A549 (cell line): ENCODE measurements around the gene UBTD1. TPM values are rescaled to one million over a fixed set of nuclear protein-coding genes. Genes with fewer than 3 reads are reported as not detected.

Source experiments
- ATAC-seq, 2 experiments: fragments of 200-7000 bp in 1 of 2; fragments of >200 bp in 1 of 2; cut with Nextera tagmentation in 1 of 2; cut with Tn5 transposase in 1 of 2; 3 replicates each; pipeline versions ENCODE4 v1.8.0 to v1.9.1; 2018 to 2020; ENCODE audit warnings: mild to moderate bottlenecking in 1 of 2, moderate library complexity in 1 of 2
- CTCF ChIA-PET: fragments of 300-600 bp; sonication (Branson Sonifier 250); formaldehyde crosslinking; extraction: SDS; loops from one replicate; lab custom pipeline; 2021; ENCODE audit warnings: antibody characterized with exemption, inconsistent platforms; lab: Yijun Ruan, JAX
- POLR2A ChIA-PET: fragments of 350-600 bp; formaldehyde crosslinking; extraction: SDS; loops from one replicate; lab custom pipeline; 2021; ENCODE audit warnings: antibody characterized with exemption, inconsistent platforms; lab: Yijun Ruan, JAX
- DNase-seq, 2 experiments: peaks; one replicate each; pipeline versions ENCODE4 v3.0.0 to v3.0.0-alpha.2; 2011 to 2016; ENCODE audit warnings: low read depth in 1 of 2, low spot score in 1 of 2
- FAIRE-seq: peaks from 2 replicates; lab custom pipeline; 2011; peaks lifted over from hg19 to GRCh38; lab: Jason Lieb, UNC
- H3K27ac ChIP-seq, 2 experiments: fragments of >200 bp; sonication (Bioruptor Twin); formaldehyde crosslinking; 3 replicates each; pipeline ENCODE4 v1.5.1; 2016 to 2017
- H3K4me1 ChIP-seq: fragments of >200 bp; sonication (Bioruptor Twin); formaldehyde crosslinking; 3 replicates; pipeline ENCODE4 v1.6.1; 2016
- H3K4me2 ChIP-seq: fragments of >200 bp; sonication (Bioruptor Twin); formaldehyde crosslinking; 3 replicates; pipeline ENCODE4 v1.6.1; 2016
- H3K4me3 ChIP-seq: fragments of >200 bp; sonication (Bioruptor Twin); formaldehyde crosslinking; 3 replicates; pipeline ENCODE4 v1.5.1; 2016
- H3K9me3 ChIP-seq: fragments of >200 bp; sonication (Bioruptor Twin); formaldehyde crosslinking; 3 replicates; pipeline ENCODE4 v1.6.1; 2016
- CBX8 ChIP-seq: fragments of 200-600 bp; sonication (generic); IDR thresholded peaks from 2 replicates; pipeline ENCODE4 v1.6.1; 2016
- CHD4 ChIP-seq: fragments of 200-600 bp; sonication (generic); IDR thresholded peaks from 2 replicates; pipeline ENCODE4 v1.6.1; 2016; ENCODE audit warnings: antibody characterized with exemption, mild to moderate bottlenecking, borderline replicate concordance
- EHMT2 ChIP-seq: fragments of 200-600 bp; sonication (generic); IDR thresholded peaks from 2 replicates; pipeline ENCODE4 v1.6.1; 2016; ENCODE audit warnings: antibody characterized with exemption, low read depth, mild to moderate bottlenecking, moderate library complexity
- FOSL2 ChIP-seq, 2 experiments: fragments of 450-650 bp in 1 of 2; fragments of >200 bp in 1 of 2; sonication (Bioruptor Twin) in 1 of 2; formaldehyde crosslinking; IDR thresholded peaks; 2 replicates each; pipeline versions ENCODE4 v1.5.0 to v1.6.1; 2016 to 2020; ENCODE audit warnings: mild to moderate bottlenecking in 1 of 2, moderate library complexity in 1 of 2
- HDAC2 ChIP-seq: fragments of 200-600 bp; sonication (generic); IDR thresholded peaks from 2 replicates; pipeline ENCODE4 v1.6.1; 2016
- HES2 ChIP-seq: fragments of >200 bp; sonication (Bioruptor Twin); formaldehyde crosslinking; IDR thresholded peaks from 2 replicates; pipeline ENCODE4 v1.6.1; 2016
- HMGXB4 ChIP-seq: fragments of 250-450 bp; sonication (Bioruptor Pico); IDR thresholded peaks from 2 replicates; pipeline ENCODE4 v1.5.0; 2021; ENCODE audit warnings: mild to moderate bottlenecking, moderate library complexity, borderline replicate concordance
- MAFK ChIP-seq: fragments of 450-650 bp; IDR thresholded peaks from 2 replicates; pipeline ENCODE4 v1.6.1; 2014; ENCODE audit not compliant: partially characterized antibody
- MAZ ChIP-seq: fragments of 150-350 bp; IDR thresholded peaks from 2 replicates; pipeline ENCODE4 v1.6.1; 2014; ENCODE audit warnings: antibody characterized with exemption, low read depth, low read length, borderline replicate concordance
- NFE2L2 ChIP-seq: fragments of 150-350 bp; conservative IDR thresholded peaks from 2 replicates; pipeline ENCODE4 v1.6.1; 2014; ENCODE audit warnings: low read length
- NPAS2 ChIP-seq: fragments of 250-450 bp; sonication (Bioruptor Pico); IDR thresholded peaks from 2 replicates; pipeline ENCODE4 v1.8.0; 2022; ENCODE audit warnings: mild to moderate bottlenecking, moderate library complexity, borderline replicate concordance
- RCOR1 ChIP-seq: fragments of 150-350 bp; IDR thresholded peaks from 2 replicates; pipeline ENCODE4 v1.6.1; 2014; ENCODE audit warnings: antibody characterized with exemption, low read length, low read depth
- RFX5 ChIP-seq: fragments of 450-650 bp; IDR thresholded peaks from 2 replicates; pipeline ENCODE4 v1.7.1; 2014; ENCODE audit warnings: antibody characterized with exemption, mild to moderate bottlenecking, moderate library complexity
- RNF2 ChIP-seq: fragments of 200-600 bp; sonication (generic); IDR thresholded peaks from 2 replicates; pipeline ENCODE4 v1.6.1; 2016; ENCODE audit warnings: low read depth, mild to moderate bottlenecking, antibody characterized with exemption, moderate library complexity, borderline replicate concordance
- SMC3 ChIP-seq: fragments of >200 bp; sonication (Bioruptor Twin); formaldehyde crosslinking; IDR thresholded peaks from 3 replicates; pipeline ENCODE4 v1.6.1; 2018; ENCODE audit warnings: inconsistent platforms
- TFCP2L1 ChIP-seq: fragments of 250-450 bp; sonication (Bioruptor Pico); IDR thresholded peaks from 2 replicates; pipeline ENCODE4 v1.5.0; 2021; ENCODE audit warnings: mild to moderate bottlenecking
- ZFP36 ChIP-seq: fragments of 450-650 bp; IDR thresholded peaks from 2 replicates; pipeline ENCODE4 v1.6.1; 2014; ENCODE audit warnings: borderline replicate concordance; ENCODE audit not compliant: partially characterized antibody
- ZSCAN20 ChIP-seq: fragments of 250-450 bp; sonication (Bioruptor Pico); IDR thresholded peaks from 2 replicates; pipeline ENCODE4 v1.8.0; 2022; ENCODE audit warnings: mild to moderate bottlenecking, moderate library complexity
- WGBS: methylation state at CpG from one replicate; pipeline ENCODE4 v1.1.6; 2017; ENCODE audit errors: missing lambda C conversion rate; 5-methylcytosine and 5-hydroxymethylcytosine counted together
- polyA plus RNA-seq, 4 experiments: library from polyadenylated mRNA; depleted of rRNA in 3 of 4; stranded (reverse); fragments of >200 nt; fragmentation: RNase III in 1 of 4; extraction: RNeasy Plus Mini Kit Qiagen cat#74134 plus additional on column Dnase treatment in 1 of 4; gene quantifications; 2 replicates in 3 of 4; 3 replicates in 1 of 4; pipeline ENCODE4 v1.2.3, GENCODE V29; 2011 to 2017
- TF ChIP-seq, protein P1 (sequence below): fragments of 200-600 bp; sonication (generic); IDR thresholded peaks from 2 replicates; pipeline ENCODE4 v1.6.1; 2016; ENCODE audit warnings: antibody characterized with exemption, mild to moderate bottlenecking, moderate library complexity

The UBTD1 gene
- polyA plus RNA-seq, 2 of the 4 experiments (the other 2 are of a cell fraction), result 5.9 to 11.6 TPM

GRCh38 chr10:97597778-97598177 lies 99.1 kb downstream of the UBTD1 start:
- no peak for ATAC-seq
- Histone ChIP-seq H3K4me2 (peak overlapping the region; percentile 59), H3K9me3 (no peaks in the 10 kb centered on the region), H3K4me3 (no peak overlapping the region), H3K4me1 (peaks cover 34% of the 10 kb centered on the region), H3K27ac (peak overlapping the region; percentile 76 to 88)
- FAIRE-seq, result no peak
- no peak for DNase-seq
- CTCF ChIA-PET, result interaction anchor here (1.2 to 39.7 kb wide), 6 partner anchors 9 to 134 kb away, joined by 3 to 1048 read pairs (median 10); partner anchors contain the start of genes ANKRD2, C10orf62 and HOGA1
- TF ChIP-seq FOSL2 (IDR thresholded peaks at IDR 0.05) (no peak), FOSL2 (CRISPR knock-in tag; IDR thresholded peaks at IDR 0.05) (peak; percentile 40; the same call in 1 of the 2 replicates), SMC3 (no peak), ZFP36 (no peak), MAFK (peak; percentile 98), HES2 (no peak), NFE2L2 (peak; percentile 97), TFCP2L1 (no peak), RCOR1 (no peak)
- 66% methylated on average over 2 of the region's 2 CpGs for WGBS
- POLR2A ChIA-PET, result no interaction called here

GRCh38 chr10:97598407-97599271 lies 99.9 kb downstream of the UBTD1 start:
- ChIA-PET CTCF (interaction anchor here (1.2 to 39.7 kb wide), 7 partner anchors 8 to 133 kb away, joined by 3 to 1048 read pairs (median 7); partner anchors contain the start of genes ANKRD2, C10orf62 and HOGA1), POLR2A (no interaction called here)
- Histone ChIP-seq H3K4me2 (no peak overlapping the region), H3K27ac (peak overlapping the region; percentile 76 to 88), H3K4me3 (no peak overlapping the region), H3K9me3 (no peaks in the 10 kb centered on the region), H3K4me1 (peaks cover 34% of the 10 kb centered on the region)
- WGBS, result 92% methylated on average over 13 of the region's 19 CpGs
- FAIRE-seq (peak; percentile 23), DNase-seq (no peak), ATAC-seq (no peak)
- TF ChIP-seq EHMT2 (no peak), CHD4 (no peak), MAZ (no peak), HMGXB4 (CRISPR knock-in tag) (no peak), ZFP36 (no peak), RCOR1 (no peak), RNF2 (no peak), ZSCAN20 (no peak), NPAS2 (CRISPR knock-in tag) (no peak), CBX8 (no peak), RFX5 (no peak), HDAC2 (no peak)
- TF ChIP-seq, protein P1, sequence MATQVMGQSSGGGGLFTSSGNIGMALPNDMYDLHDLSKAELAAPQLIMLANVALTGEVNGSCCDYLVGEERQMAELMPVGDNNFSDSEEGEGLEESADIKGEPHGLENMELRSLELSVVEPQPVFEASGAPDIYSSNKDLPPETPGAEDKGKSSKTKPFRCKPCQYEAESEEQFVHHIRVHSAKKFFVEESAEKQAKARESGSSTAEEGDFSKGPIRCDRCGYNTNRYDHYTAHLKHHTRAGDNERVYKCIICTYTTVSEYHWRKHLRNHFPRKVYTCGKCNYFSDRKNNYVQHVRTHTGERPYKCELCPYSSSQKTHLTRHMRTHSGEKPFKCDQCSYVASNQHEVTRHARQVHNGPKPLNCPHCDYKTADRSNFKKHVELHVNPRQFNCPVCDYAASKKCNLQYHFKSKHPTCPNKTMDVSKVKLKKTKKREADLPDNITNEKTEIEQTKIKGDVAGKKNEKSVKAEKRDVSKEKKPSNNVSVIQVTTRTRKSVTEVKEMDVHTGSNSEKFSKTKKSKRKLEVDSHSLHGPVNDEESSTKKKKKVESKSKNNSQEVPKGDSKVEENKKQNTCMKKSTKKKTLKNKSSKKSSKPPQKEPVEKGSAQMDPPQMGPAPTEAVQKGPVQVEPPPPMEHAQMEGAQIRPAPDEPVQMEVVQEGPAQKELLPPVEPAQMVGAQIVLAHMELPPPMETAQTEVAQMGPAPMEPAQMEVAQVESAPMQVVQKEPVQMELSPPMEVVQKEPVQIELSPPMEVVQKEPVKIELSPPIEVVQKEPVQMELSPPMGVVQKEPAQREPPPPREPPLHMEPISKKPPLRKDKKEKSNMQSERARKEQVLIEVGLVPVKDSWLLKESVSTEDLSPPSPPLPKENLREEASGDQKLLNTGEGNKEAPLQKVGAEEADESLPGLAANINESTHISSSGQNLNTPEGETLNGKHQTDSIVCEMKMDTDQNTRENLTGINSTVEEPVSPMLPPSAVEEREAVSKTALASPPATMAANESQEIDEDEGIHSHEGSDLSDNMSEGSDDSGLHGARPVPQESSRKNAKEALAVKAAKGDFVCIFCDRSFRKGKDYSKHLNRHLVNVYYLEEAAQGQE, result no peak
